HUES6 (cell line): Measurements from ENCODE around the gene CASR.

Experiments used
- H3K27ac ChIP-seq: 2 replicates; pipeline ENCODE4 v1.7.0; 2013; ENCODE audit warnings: low read depth, mild to moderate bottlenecking, low read length, inconsistent platforms
- H3K27me3 ChIP-seq: 2 replicates; pipeline ENCODE4 v1.6.1; 2013; ENCODE audit warnings: low read length; ENCODE audit not compliant: control insufficient read depth, insufficient read depth
- H3K36me3 ChIP-seq: 2 replicates; pipeline ENCODE4 v1.6.1; 2013; ENCODE audit warnings: low read length; ENCODE audit not compliant: control insufficient read depth, insufficient read depth
- H3K4me1 ChIP-seq: 2 replicates; pipeline ENCODE4 v1.6.1; 2013; ENCODE audit warnings: low read length; ENCODE audit not compliant: control insufficient read depth, insufficient read depth
- H3K4me3 ChIP-seq: 2 replicates; pipeline ENCODE4 v1.5.1; 2013; ENCODE audit warnings: low read depth, low read length
- H3K9ac ChIP-seq: one replicate; pipeline ENCODE4 v1.6.1; 2013; ENCODE audit warnings: mild to moderate bottlenecking, low read length
- H3K9me3 ChIP-seq: 2 replicates; pipeline ENCODE4 v1.6.1; 2013; ENCODE audit warnings: low read depth, low read length; ENCODE audit not compliant: control insufficient read depth, insufficient read depth

Gene CASR

DNA sequence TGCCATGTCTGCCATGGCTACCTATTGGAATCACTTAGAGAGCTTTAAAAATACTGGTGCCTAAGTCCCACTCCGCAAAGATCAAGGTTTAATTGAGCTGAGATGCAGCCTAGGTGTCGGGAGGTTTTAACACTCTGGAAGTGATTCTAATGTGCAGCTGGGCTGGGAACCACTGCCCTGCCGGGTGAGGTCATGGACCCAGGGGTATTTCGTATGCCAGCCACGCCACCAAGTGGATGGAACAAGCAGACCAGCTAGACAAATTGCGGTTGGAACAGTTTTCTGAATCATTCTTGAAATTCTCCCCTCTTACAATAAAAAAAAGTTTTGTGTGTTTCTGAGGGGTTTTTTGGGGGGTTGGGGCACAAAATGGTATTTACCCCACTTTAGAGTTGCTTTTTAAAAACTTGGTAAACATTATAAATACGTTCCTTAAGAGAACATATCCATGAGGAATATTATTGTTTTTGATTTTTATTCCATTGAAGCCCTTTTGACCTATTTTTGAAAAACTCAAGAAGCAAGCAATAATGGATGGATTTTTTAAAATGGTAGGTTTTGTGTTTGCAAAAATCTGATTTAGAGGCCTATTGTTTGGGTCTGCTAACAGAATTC lies 75.4 kb downstream of the CASR start:
- H3K27ac ChIP-seq = no peak overlapping the region
- no peak overlapping the region for H3K9ac ChIP-seq
- peaks cover 8% of the 10 kb centered on the region; the same call in 1 of the 2 replicates for H3K4me1 ChIP-seq
- H3K27me3 ChIP-seq = no peaks in the 10 kb centered on the region
- no peaks in the 10 kb centered on the region for H3K9me3 ChIP-seq
- no peak overlapping the region for H3K4me3 ChIP-seq
- H3K36me3 ChIP-seq = no peaks in the 10 kb centered on the region

DNA sequence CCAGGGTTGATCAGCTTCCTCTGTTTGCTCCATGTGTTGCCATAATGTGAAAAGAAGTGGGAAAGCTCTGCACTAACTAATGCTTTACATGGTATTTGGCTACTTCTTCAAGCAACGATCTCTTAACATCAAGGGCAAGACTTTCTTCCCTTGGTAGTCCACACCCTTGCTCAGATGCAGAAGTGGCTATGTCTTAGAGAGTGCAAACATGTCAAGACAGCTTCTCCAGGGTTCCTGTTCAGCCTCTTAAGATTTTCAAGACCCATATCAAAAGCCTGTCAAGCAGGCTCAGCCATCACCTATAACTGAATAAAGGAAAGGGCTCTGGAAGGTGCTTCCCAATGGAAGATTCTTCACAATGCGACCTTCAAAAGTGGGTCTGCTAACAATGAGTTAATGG lies 76.7 kb downstream of the CASR start:
- Histone ChIP-seq H3K9ac (no peak overlapping the region), H3K36me3 (no peaks in the 10 kb centered on the region), H3K4me1 (peaks cover 8% of the 10 kb centered on the region; the same call in 1 of the 2 replicates), H3K27me3 (no peaks in the 10 kb centered on the region), H3K27ac (no peak overlapping the region), H3K9me3 (no peaks in the 10 kb centered on the region), H3K4me3 (no peak overlapping the region)

DNA sequence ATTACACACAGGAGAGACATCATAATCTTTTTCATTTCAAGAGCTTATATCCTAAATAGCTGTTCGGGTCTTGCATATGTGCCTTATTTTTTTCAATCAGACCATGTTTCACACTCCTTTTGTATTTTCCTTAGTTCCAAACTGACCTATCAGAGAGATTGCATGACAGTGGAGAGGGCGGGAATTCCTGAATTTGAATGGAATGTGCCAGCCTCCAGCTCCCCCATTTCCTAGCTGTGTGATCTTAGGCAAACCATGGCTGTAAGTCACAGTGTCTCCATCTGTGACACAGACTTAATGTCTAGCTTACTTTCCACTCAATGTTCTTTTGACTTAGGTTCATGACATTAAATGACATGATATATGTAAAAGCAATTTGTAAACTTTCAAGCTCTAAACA lies 79.6 kb downstream of the CASR start:
- H3K27ac ChIP-seq = no peak overlapping the region
- no peaks in the 10 kb centered on the region for H3K27me3 ChIP-seq
- H3K4me1 ChIP-seq = peaks cover 8% of the 10 kb centered on the region; the same call in 1 of the 2 replicates
- no peaks in the 10 kb centered on the region for H3K36me3 ChIP-seq
- H3K9me3 ChIP-seq = no peaks in the 10 kb centered on the region
- H3K4me3 ChIP-seq = no peak overlapping the region
- H3K9ac ChIP-seq = no peak overlapping the region

DNA sequence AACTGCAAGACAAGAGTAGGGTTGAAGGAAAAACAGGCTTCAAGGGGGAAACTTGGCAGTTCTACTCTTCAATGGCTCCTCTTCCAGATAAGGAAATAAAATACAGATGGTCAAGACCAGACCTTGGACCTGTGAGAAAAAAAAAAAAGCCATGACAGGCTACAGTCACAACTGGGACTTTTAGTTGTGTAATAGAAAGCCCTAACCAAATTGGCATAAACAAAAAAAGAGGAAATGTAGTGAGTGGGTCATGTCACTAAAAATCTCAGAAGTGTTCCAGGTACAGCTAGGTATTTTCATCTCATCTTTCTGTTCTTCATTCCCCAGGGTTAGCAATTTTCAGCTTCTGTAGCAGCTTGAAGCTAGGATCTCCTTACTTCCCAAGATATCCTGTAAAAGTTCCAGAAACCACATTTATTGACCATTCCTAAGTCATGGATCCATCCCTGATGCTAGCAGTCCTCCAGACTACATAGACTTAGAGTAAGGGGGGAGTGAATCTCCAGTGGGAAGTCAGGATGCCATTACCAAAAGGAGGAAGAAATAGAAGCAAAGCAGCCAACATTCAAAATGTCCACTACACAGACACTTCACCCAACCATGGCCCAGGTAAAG lies 80.6 kb downstream of the CASR start:
- H3K27me3 ChIP-seq = no peaks in the 10 kb centered on the region

GRCh38 chr3:122265957-122266356 lies 82.5 kb downstream of the CASR start:
- Histone ChIP-seq H3K27ac (no peak overlapping the region), H3K4me3 (no peak overlapping the region), H3K27me3 (no peaks in the 10 kb centered on the region), H3K36me3 (no peaks in the 10 kb centered on the region), H3K9me3 (0 out of 2 replicates have a peak, but pooled peaks cover under 1% of the 10 kb centered on the region), H3K9ac (no peak overlapping the region), H3K4me1 (peaks cover 8% of the 10 kb centered on the region; the same call in 1 of the 2 replicates)

More for the DNA sequence above, 80.6 kb downstream of the CASR start:
- H3K27ac ChIP-seq = no peak overlapping the region
- H3K4me1 ChIP-seq = peaks cover 8% of the 10 kb centered on the region; the same call in 1 of the 2 replicates
- no peak overlapping the region for H3K9ac ChIP-seq
- H3K36me3 ChIP-seq = no peaks in the 10 kb centered on the region
- H3K4me3 ChIP-seq = no peak overlapping the region
- H3K9me3 ChIP-seq = no peaks in the 10 kb centered on the region

- H3K36me3 ChIP-seq = no peaks in the 10 kb centered on the region
- no peak overlapping the region for H3K9ac ChIP-seq
- no peaks in the 10 kb centered on the region for H3K27me3 ChIP-seq
- no peak overlapping the region for H3K27ac ChIP-seq
- no peak overlapping the region for H3K4me3 ChIP-seq
- H3K9me3 ChIP-seq = 0 out of 2 replicates have a peak, but pooled peaks cover 4% of the 10 kb centered on the region
- H3K4me1 ChIP-seq = peaks cover under 1% of the 10 kb centered on the region; the same call in 1 of the 2 replicates
These were observed 85.0 kb downstream of the CASR start for GRCh38 chr3:122268257-122269024.

- Histone ChIP-seq H3K4me3 (no peak overlapping the region), H3K36me3 (no peaks in the 10 kb centered on the region), H3K27me3 (no peaks in the 10 kb centered on the region), H3K4me1 (no peaks in the 10 kb centered on the region), H3K9me3 (0 out of 2 replicates have a peak, but pooled peaks cover 4% of the 10 kb centered on the region), H3K9ac (no peak overlapping the region), H3K27ac (no peak overlapping the region)
These were observed 85.6 kb downstream of the CASR start for GRCh38 chr3:122269045-122269444.

DNA sequence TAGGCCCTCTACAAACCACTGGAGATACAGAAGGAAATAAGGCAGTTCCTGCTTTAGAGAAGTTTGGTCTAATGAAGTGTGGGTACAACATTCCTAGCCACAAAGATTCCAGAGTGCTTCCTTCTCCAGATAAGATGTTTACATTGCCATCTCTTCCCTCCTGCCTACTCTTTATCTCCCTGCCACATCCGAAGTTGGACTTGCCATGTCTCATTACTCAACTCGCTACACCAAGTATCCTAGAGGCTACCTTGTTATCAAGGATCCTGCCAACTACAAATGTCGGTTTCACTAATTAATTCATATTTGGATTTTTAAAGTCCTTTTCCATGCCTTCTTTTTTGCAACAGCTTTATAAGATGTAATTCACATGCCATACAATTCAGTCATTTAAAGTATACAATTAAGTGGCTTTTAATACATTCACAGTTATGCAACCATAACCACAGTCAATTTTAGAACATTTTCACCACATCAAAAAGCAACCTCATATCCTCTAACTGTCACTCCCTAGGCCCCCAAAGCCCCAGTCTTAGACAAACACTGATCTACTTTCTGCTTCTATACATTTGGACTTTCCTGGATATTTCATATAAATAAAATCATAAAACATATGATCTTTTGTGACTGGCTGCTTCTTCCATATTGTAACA lies 87.9 kb downstream of the CASR start:
- Histone ChIP-seq H3K4me1 (no peaks in the 10 kb centered on the region), H3K9me3 (0 out of 2 replicates have a peak, but pooled peaks cover 4% of the 10 kb centered on the region), H3K27ac (no peak overlapping the region), H3K9ac (no peak overlapping the region), H3K4me3 (no peak overlapping the region), H3K36me3 (no peaks in the 10 kb centered on the region), H3K27me3 (no peaks in the 10 kb centered on the region)

GRCh38 chr3:122272879-122273278 lies 89.4 kb downstream of the CASR start:
- H3K9me3 ChIP-seq = 0 out of 2 replicates have a peak, but pooled peaks cover 4% of the 10 kb centered on the region
- H3K27ac ChIP-seq = no peak overlapping the region
- no peaks in the 10 kb centered on the region for H3K4me1 ChIP-seq
- H3K4me3 ChIP-seq = no peak overlapping the region
- no peaks in the 10 kb centered on the region for H3K36me3 ChIP-seq
- no peak overlapping the region for H3K9ac ChIP-seq
- H3K27me3 ChIP-seq = no peaks in the 10 kb centered on the region

DNA sequence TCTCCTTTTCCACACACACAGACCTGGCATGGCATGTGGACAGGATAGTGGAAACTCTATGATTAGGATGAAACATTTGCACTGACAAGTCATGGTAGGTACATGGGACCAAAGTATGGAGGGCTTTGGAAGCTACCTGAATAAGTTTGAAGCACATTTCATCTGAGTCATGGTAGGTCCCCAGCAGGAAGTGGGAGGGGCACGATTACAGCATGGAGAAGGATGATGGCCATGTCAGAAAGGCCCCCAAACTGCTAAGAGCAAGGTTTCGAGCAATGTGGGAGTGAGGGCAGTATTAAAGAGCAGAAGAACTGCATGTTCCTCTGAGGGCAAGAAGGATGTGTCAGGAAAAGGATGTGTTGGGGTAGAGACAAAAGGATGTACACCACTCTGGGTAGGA lies 90.0 kb downstream of the CASR start:
- Histone ChIP-seq H3K9me3 (0 out of 2 replicates have a peak, but pooled peaks cover 4% of the 10 kb centered on the region), H3K4me1 (no peaks in the 10 kb centered on the region), H3K9ac (no peak overlapping the region), H3K36me3 (no peaks in the 10 kb centered on the region), H3K27me3 (peaks cover under 1% of the 10 kb centered on the region; the same call in 1 of the 2 replicates), H3K4me3 (no peak overlapping the region), H3K27ac (no peak overlapping the region)
